Spleen (tissue), 11 donors: ENCODE results near the gene S100B. TPM values are rescaled to one million over a fixed set of nuclear protein-coding genes. Genes with fewer than 3 reads are reported as not detected.
A peak's percentile ranks its signal among the peaks of the same experiment; 100 is the strongest.

Source experiments
- DNase-seq: peaks from one replicate; pipeline ENCODE4 v3.0.0-alpha.2; 2020
- H3K27ac ChIP-seq, 8 donors: fragments of 200-600 bp; sonication (generic) in 7 of 8; 1 replicate in 4 of 8; 2 replicates in 4 of 8; pipeline versions ENCODE4 v1.5.0 to v1.8.0; 2016 to 2021; ENCODE audit warnings: inconsistent platforms in 4 of 8, mild to moderate bottlenecking in 4 of 8, moderate library complexity in 1 of 8
- H3K27me3 ChIP-seq, 7 donors: fragments of 200-600 bp; sonication (generic) in 6 of 7; replicated peaks in 1 of 7; 1 replicate in 4 of 7; 2 replicates in 3 of 7; pipeline versions ENCODE4 v1.5.0 to v1.8.0; 2016 to 2021; ENCODE audit warnings: inconsistent platforms in 3 of 7, mild to moderate bottlenecking in 1 of 7
- H3K36me3 ChIP-seq, 6 donors: fragments of 200-600 bp; sonication (generic) in 5 of 6; 1 replicate in 4 of 6; 2 replicates in 2 of 6; pipeline versions ENCODE4 v1.5.0 to v1.8.0; 2016 to 2021; ENCODE audit warnings: inconsistent platforms in 2 of 6
- H3K4me1 ChIP-seq, 6 donors: fragments of 200-600 bp; sonication (generic) in 5 of 6; 1 replicate in 3 of 6; 2 replicates in 3 of 6; pipeline versions ENCODE4 v1.5.0 to v1.8.0; 2016 to 2021; ENCODE audit warnings: inconsistent platforms in 3 of 6
- H3K4me3 ChIP-seq, 8 donors: fragments of 200-600 bp; sonication (generic) in 7 of 8; 1 replicate in 4 of 8; 2 replicates in 4 of 8; pipeline versions ENCODE4 v1.5.0 to v1.8.0; 2016 to 2021; ENCODE audit warnings: inconsistent platforms in 4 of 8, mild to moderate bottlenecking in 4 of 8, moderate library complexity in 2 of 8
- H3K9me3 ChIP-seq, 8 donors: fragments of 200-600 bp; sonication (generic) in 7 of 8; 1 replicate in 4 of 8; 2 replicates in 4 of 8; pipeline versions ENCODE4 v1.5.0 to v1.8.0; 2016 to 2021; ENCODE audit warnings: inconsistent platforms in 4 of 8
- CTCF ChIP-seq, 11 experiments: fragments of 200-600 bp in 7 of 11; fragments of 450-650 bp in 4 of 11; sonication (generic) in 4 of 11; IDR thresholded peaks in 8 of 11; conservative IDR thresholded peaks in 3 of 11; 1 replicate in 7 of 11; 2 replicates in 4 of 11; pipeline versions ENCODE4 v1.4.0 to v1.8.0; 2016 to 2021; ENCODE audit warnings: antibody characterized with exemption in 11 of 11, inconsistent platforms in 4 of 11, mild to moderate bottlenecking in 1 of 11
- POLR2A ChIP-seq, 3 donors: fragments of 450-650 bp; IDR thresholded peaks; one replicate each; pipeline ENCODE4 v1.5.1; 2017; ENCODE audit warnings: antibody characterized with exemption in 3 of 3, mild to moderate bottlenecking in 1 of 3
- POLR2AphosphoS5 ChIP-seq, 3 donors: sonication (generic); formaldehyde crosslinking; IDR thresholded peaks; one replicate each; pipeline ENCODE4 v1.5.1; 2017; ENCODE audit warnings: antibody characterized with exemption in 3 of 3
- WGBS, 5 donors: extraction: QIAGEN DNeasy Blood & Tissue Kit in 3 of 5; methylation state at CpG; one replicate each; pipeline versions ENCODE4 v1.1.5 to v1.1.7; 2013 to 2018; 5-methylcytosine and 5-hydroxymethylcytosine counted together
- intact Hi-C: fragments of 100-400 bp; cut with DNase I; formaldehyde crosslinking; loops from one replicate; pipeline ENCODE4 v1.15.0; 2023; ENCODE audit warnings: low total_unique reads
- polyA plus RNA-seq, 3 donors: library from polyadenylated mRNA; stranded (reverse); fragments of 200-250 nt; gene quantifications; one replicate each; pipeline ENCODE4 v1.2.1, GENCODE V29; 2013
- total RNA-seq, 7 donors: library from RNA; depleted of rRNA in 3 of 7; stranded (reverse); fragments of >200 nt in 3 of 7; fragmentation: NEBNext Ultra II Directional in 4 of 7; extraction: Animal tissue kit (Norgen Biotek cat#: 25700) in 4 of 7; gene quantifications; one replicate each; pipeline versions ENCODE4 v1.1.0 to v1.2.1, GENCODE V29; 2016 to 2021
- donor health status: healthy with polysubstance abuse.
- donor health status: DM: no; HTN: no; CAD: no; lungs with moderate emphysema.
- donor health status: DM: no; HTN: no; CAD: no.
- donor health status: Bipolar disorder and iron deficiency.
- donor health status: healthy.
- donor health status: DM: no; HTN: no; CAD: no.
- donor health status: DM: yes; HTN: yes; CAD: no.

The S100B gene
- total and polyA plus RNA-seq, 10 donors: 9.7 to 46.0 (median 21.4) TPM

GRCh38 chr21:46604329-46604974 is 430 bp downstream of the S100B start:
- no peak overlapping the region for H3K4me3 ChIP-seq
- no peaks in the 10 kb centered on the region for H3K9me3 ChIP-seq
- peaks cover 4 to 34% (median 19%) of the 10 kb centered on the region in 6 donors for H3K4me1 ChIP-seq
- DNase-seq: no peak
- peak overlapping the region in 3 of 8 donors; percentile 64 to 80 (median 66) for H3K27ac ChIP-seq
- H3K36me3 ChIP-seq: no peaks in the 10 kb centered on the region
- H3K27me3 ChIP-seq: no peaks in the 10 kb centered on the region
- WGBS, 5 donors: 70 to 84% (median 80%) methylated on average over 9 of the region's 9 CpGs
- TF ChIP-seq POLR2AphosphoS5 (IDR thresholded peaks at IDR 0.05) (no peak), CTCF (IDR thresholded peaks at IDR 0.05 in 8 of 11, conservative IDR thresholded peaks at IDR 0.05 in 3 of 11) (no peak), POLR2A (IDR thresholded peaks at IDR 0.05) (no peak)
- intact Hi-C loops: no loop called here

DNA sequence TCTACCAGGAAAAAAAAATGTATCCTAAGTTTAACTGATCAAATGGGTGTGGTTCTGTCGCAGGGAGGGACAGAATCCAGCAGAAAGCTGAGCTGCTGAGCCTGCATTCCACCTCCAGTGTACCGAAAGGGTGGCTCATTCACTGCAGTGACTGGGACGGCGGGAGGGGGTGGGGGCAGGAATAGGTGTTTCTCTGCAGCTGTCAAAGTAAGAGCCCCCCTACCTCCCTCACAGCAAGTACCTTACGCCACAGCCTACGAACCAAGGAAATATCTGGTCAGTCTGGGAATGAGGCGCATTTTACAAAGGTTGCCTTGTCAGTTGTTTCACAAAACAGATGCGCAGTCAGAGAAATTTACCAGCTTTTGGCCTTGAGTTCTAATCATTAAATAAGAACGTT is 1.7 kb downstream of the S100B start:
- H3K27ac ChIP-seq: no peak overlapping the region
- H3K27me3 ChIP-seq: no peaks in the 10 kb centered on the region
- no peaks in the 10 kb centered on the region for H3K9me3 ChIP-seq
- H3K4me1 ChIP-seq: peaks cover 4 to 46% (median 27%) of the 10 kb centered on the region in 6 donors
- no peak overlapping the region for H3K4me3 ChIP-seq
- TF ChIP-seq CTCF (IDR thresholded peaks at IDR 0.05 in 8 of 11, conservative IDR thresholded peaks at IDR 0.05 in 3 of 11) (no peak), POLR2AphosphoS5 (IDR thresholded peaks at IDR 0.05) (no peak), POLR2A (IDR thresholded peaks at IDR 0.05) (no peak)
- H3K36me3 ChIP-seq: no peaks in the 10 kb centered on the region
- no peak for DNase-seq
- WGBS, 5 donors: 59 to 80% (median 63%) methylated on average over 8 to 9 of the region's 9 CpGs
- intact Hi-C loops: no loop called here

- Histone ChIP-seq H3K36me3 (no peaks in the 10 kb centered on the region), H3K27me3 (no peaks in the 10 kb centered on the region), H3K4me1 (peaks cover 0 to 36% (median 17%) of the 10 kb centered on the region in 6 donors), H3K27ac (no peak overlapping the region), H3K9me3 (no peaks in the 10 kb centered on the region), H3K4me3 (no peak overlapping the region)
- intact Hi-C loops: no loop called here
- no peak for DNase-seq
- 70 to 82% (median 75%) methylated on average over 5 to 9 of the region's 9 CpGs for WGBS, 5 donors
- TF ChIP-seq POLR2A (IDR thresholded peaks at IDR 0.05) (no peak), CTCF (IDR thresholded peaks at IDR 0.05 in 8 of 11, conservative IDR thresholded peaks at IDR 0.05 in 3 of 11) (no peak), POLR2AphosphoS5 (IDR thresholded peaks at IDR 0.05) (no peak)
These were observed 3.9 kb downstream of the S100B start for GRCh38 chr21:46600978-46601377.

DNA sequence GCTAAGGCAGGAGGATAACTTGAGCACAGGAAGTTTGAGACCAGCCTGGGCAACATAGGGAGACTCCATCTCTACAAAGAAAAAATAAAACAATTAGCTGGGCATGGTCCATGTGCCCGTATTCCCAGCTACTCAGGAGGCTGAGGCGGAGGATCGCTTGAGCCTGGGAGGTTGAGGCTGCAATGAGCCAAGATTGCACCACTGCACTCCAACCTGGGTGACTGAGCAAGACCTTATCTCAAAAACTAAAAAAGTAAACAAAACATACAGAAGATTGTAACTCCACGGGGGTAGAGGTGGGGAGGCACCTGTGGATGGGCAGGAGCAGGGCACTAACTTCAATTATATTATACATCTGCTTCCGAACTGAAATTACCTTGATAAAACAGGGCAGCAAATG is 4.6 kb downstream of the S100B start:
- H3K36me3 ChIP-seq: no peaks in the 10 kb centered on the region
- H3K9me3 ChIP-seq: peaks cover 0 to 4% (median 0%) of the 10 kb centered on the region in 8 donors
- no peak for TF ChIP-seq CTCF (IDR thresholded peaks at IDR 0.05 in 8 of 11, conservative IDR thresholded peaks at IDR 0.05 in 3 of 11)
- TF ChIP-seq POLR2A (IDR thresholded peaks at IDR 0.05): no peak
- no peak for TF ChIP-seq POLR2AphosphoS5 (IDR thresholded peaks at IDR 0.05)
- no peaks in the 10 kb centered on the region for H3K27me3 ChIP-seq
- 78 to 93% (median 84%) methylated on average over 5 of the region's 5 CpGs for WGBS, 5 donors
- intact Hi-C loops: no loop called here
- DNase-seq: no peak
- peaks cover 0 to 30% (median 11%) of the 10 kb centered on the region in 6 donors for H3K4me1 ChIP-seq
- no peak overlapping the region for H3K4me3 ChIP-seq
- no peak overlapping the region for H3K27ac ChIP-seq
